Measurements from ENCODE around the gene EIF4E1B.

EIF4E1B gene

DNA sequence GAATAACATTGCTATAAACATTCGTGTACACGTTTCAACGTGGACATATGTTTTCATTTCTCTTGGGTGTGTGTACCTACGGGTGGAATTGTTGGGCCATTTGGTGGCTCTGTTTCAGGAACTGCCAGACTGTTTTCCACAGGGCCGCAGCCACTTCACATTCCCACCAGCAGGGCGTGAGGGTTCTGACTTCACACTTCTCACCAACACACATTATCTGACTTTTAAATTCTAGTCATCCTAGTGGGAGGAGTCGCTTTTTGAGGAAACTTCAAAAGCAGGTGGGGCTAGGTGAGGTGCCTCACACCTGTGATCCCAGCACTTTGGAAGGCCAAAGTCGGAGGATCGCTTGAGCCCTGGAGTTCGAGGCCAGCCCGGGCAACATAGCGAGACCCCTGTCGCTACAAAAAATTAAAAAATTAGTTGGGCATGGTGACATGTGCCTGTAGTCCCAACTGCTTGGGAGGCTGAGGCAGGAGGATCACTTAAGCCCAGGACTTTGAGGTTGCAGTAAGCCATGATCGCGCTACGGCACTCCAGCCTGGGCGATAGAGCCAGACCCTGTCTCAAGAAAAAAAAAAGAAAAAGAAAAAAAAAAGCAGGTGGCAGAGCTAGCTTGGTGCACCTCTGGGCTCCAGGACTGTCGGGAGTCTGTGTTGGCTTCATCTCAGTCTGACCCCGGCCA lies 45.3 kb downstream of the EIF4E1B start:
- no peak overlapping the region for H3K4me3 ChIP-seq (IDR thresholded peaks at IDR 0.05; ENCODE audit: insufficient read depth, low read depth, low read length)
- TF ChIP-seq, protein P1, sequence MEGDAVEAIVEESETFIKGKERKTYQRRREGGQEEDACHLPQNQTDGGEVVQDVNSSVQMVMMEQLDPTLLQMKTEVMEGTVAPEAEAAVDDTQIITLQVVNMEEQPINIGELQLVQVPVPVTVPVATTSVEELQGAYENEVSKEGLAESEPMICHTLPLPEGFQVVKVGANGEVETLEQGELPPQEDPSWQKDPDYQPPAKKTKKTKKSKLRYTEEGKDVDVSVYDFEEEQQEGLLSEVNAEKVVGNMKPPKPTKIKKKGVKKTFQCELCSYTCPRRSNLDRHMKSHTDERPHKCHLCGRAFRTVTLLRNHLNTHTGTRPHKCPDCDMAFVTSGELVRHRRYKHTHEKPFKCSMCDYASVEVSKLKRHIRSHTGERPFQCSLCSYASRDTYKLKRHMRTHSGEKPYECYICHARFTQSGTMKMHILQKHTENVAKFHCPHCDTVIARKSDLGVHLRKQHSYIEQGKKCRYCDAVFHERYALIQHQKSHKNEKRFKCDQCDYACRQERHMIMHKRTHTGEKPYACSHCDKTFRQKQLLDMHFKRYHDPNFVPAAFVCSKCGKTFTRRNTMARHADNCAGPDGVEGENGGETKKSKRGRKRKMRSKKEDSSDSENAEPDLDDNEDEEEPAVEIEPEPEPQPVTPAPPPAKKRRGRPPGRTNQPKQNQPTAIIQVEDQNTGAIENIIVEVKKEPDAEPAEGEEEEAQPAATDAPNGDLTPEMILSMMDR (conservative IDR thresholded peaks at IDR 0.05; ENCODE audit: low read depth, low read length): no peak; the same call in 1 of the 2 replicates
- no peak overlapping the region for H2AFZ ChIP-seq (ENCODE audit: low read depth)
- H3K27me3 ChIP-seq (ENCODE audit: insufficient read depth, low read depth): no peaks in the 10 kb centered on the region
- no peak overlapping the region for H3K4me2 ChIP-seq
- H3K36me3 ChIP-seq (ENCODE audit: insufficient read depth): no peaks in the 10 kb centered on the region
- no peaks in the 10 kb centered on the region for H3K79me2 ChIP-seq (ENCODE audit: insufficient read depth, low read depth)
- no peak overlapping the region for H3K9ac ChIP-seq
- peaks cover 21% of the 10 kb centered on the region for H3K4me1 ChIP-seq (ENCODE audit: low read depth, poor library complexity, severe bottlenecking)
- no peak overlapping the region for H3K27ac ChIP-seq
- no peaks in the 10 kb centered on the region for H4K20me1 ChIP-seq (ENCODE audit: insufficient read depth)

DNA sequence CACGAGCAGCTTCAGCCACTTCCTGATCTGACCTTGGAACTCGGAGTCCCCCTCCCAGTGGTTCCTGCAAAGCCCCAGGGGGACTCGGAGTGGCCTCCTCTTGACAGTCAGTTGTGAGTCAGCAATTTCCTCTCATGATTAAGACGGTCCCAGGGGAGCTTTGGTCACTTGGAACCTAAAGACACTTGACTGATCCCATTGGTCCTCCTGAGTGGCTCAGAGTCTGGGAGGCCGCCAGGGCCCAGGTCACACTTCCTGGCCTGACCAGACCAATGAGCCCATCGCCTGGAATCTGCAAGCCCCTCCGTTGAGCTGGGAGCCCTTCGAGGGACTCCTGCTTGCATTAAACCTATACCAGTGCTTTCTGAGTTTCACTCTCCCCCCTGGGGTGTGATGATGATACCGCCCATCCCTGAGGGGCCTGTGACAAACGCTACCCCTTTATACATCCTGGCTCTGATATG lies 45.9 kb downstream of the EIF4E1B start:
- no peaks in the 10 kb centered on the region for H3K27me3 ChIP-seq (ENCODE audit: insufficient read depth, low read depth)
- H2AFZ ChIP-seq (ENCODE audit: low read depth): no peak overlapping the region
- no peak overlapping the region for H3K4me2 ChIP-seq
- H3K9ac ChIP-seq: no peak overlapping the region
- H3K36me3 ChIP-seq (ENCODE audit: insufficient read depth): no peaks in the 10 kb centered on the region
- TF ChIP-seq, protein P1 (conservative IDR thresholded peaks at IDR 0.05; ENCODE audit: low read depth, low read length): no peak
- no peak overlapping the region for H3K4me3 ChIP-seq (IDR thresholded peaks at IDR 0.05; ENCODE audit: insufficient read depth, low read depth, low read length)
- no peaks in the 10 kb centered on the region for H4K20me1 ChIP-seq (ENCODE audit: insufficient read depth)
- no peak overlapping the region for H3K27ac ChIP-seq
- no peaks in the 10 kb centered on the region for H3K79me2 ChIP-seq (ENCODE audit: insufficient read depth, low read depth)
- H3K4me1 ChIP-seq (ENCODE audit: low read depth, poor library complexity, severe bottlenecking): peaks cover 18% of the 10 kb centered on the region

DNA sequence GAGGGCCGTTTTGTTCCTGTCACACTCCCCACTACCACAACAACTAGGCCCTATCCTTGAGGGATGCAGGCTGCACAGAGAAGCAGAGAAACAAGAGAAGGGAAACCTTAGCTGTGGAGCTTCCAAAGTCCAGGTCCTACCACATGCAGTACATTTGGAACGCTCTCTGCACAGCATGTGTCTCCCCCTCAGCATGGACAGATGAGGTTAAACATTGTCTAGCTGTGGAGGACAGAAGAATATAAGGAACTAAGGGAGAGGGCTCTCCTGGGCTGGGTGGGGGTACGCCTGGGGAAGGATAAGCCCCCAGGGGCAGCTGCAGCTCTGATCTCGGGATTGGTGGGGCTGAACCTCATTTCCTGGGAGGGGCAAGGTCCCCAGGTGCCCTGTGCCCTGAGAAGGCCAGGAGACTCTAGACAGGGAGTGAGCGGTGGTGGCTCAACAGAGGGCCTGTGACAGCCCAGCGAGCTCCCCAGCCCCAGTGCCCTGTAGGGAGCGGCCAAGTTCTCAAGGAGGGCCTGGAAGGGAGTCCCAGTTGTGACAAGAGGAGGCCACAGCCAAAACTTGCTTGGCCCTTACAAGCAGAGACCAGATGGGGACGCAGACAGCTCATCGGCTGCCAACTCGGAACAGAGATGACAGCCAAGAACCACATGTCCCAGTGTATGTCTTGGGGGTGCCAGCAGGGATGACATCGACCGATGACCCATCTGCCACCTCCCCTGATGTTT lies 46.9 kb downstream of the EIF4E1B start:
- H3K27me3 ChIP-seq (ENCODE audit: insufficient read depth, low read depth): no peaks in the 10 kb centered on the region
- TF ChIP-seq, protein P1 (conservative IDR thresholded peaks at IDR 0.05; ENCODE audit: low read depth, low read length): no peak
- no peaks in the 10 kb centered on the region for H3K79me2 ChIP-seq (ENCODE audit: insufficient read depth, low read depth)
- H3K9ac ChIP-seq: no peak overlapping the region
- H2AFZ ChIP-seq (ENCODE audit: low read depth): no peak overlapping the region
- no peaks in the 10 kb centered on the region for H3K36me3 ChIP-seq (ENCODE audit: insufficient read depth)
- H3K4me1 ChIP-seq (ENCODE audit: low read depth, poor library complexity, severe bottlenecking): peaks cover 8% of the 10 kb centered on the region
- no peak overlapping the region for H3K4me3 ChIP-seq (IDR thresholded peaks at IDR 0.05; ENCODE audit: insufficient read depth, low read depth, low read length)
- H3K4me2 ChIP-seq: no peak overlapping the region
- no peaks in the 10 kb centered on the region for H4K20me1 ChIP-seq (ENCODE audit: insufficient read depth)
- H3K27ac ChIP-seq: no peak overlapping the region

DNA sequence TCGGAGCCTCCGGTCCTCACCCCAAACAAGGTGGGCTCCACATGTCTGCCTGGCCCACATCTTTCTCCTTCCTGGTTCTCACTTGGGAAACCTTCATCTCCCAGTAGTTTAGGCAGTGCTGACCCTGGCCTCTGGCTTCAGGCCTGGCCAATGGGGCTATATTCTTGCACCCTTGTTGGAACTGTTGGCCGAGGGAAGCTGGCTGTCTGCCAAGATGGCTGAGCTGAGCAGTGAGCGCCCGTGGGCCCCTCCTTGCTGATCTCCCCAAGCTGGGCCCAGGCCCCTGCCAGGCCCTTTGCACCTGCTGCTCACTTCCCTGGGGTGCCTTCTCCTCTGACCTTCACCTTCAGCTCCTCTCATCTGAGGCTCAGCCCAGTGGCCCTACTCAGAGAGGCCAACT lies 48.1 kb downstream of the EIF4E1B start:
- H3K4me2 ChIP-seq: no peak overlapping the region
- TF ChIP-seq, protein P1 (conservative IDR thresholded peaks at IDR 0.05; ENCODE audit: low read depth, low read length): no peak
- H3K36me3 ChIP-seq (ENCODE audit: insufficient read depth): no peaks in the 10 kb centered on the region
- H2AFZ ChIP-seq (ENCODE audit: low read depth): no peak overlapping the region
- no peaks in the 10 kb centered on the region for H4K20me1 ChIP-seq (ENCODE audit: insufficient read depth)
- no peaks in the 10 kb centered on the region for H3K4me1 ChIP-seq (ENCODE audit: low read depth, poor library complexity, severe bottlenecking)
- H3K27ac ChIP-seq: no peak overlapping the region
- no peaks in the 10 kb centered on the region for H3K79me2 ChIP-seq (ENCODE audit: insufficient read depth, low read depth)
- H3K27me3 ChIP-seq (ENCODE audit: insufficient read depth, low read depth): no peaks in the 10 kb centered on the region
- no peak overlapping the region for H3K4me3 ChIP-seq (IDR thresholded peaks at IDR 0.05; ENCODE audit: insufficient read depth, low read depth, low read length)
- H3K9ac ChIP-seq: no peak overlapping the region
